ENCODE data around the gene DCUN1D2.

DNA sequence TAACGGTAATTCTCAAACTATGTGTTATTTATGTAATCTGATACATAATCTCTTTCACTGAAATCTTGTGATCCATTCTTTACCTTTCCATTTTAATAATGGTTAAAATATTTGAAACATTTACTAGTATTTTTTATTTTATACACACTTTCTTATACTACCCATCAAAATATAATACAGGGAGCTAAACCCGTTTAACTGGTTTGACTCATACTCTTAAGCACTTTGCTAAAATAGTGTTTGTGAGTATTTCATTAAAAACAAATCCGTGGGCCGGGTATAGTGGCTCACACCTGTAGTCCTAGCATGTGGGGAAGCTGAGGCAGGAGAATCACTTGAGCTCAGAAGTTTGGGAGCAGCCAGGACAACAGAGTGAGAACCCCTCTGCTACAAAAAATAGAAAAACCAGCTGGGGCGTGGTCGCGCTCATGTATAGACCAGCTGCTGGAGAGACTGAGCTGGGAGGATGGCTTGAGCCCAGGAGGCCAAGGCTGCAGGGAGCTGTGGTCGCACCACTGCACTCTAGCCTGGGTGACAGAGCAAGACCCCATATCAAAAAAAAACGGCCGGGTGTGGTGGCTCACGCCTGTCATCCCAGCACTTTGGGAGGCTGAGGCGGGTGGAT is 43.8 kb upstream of the DCUN1D2 start:
- TF ChIP-seq, protein P1, sequence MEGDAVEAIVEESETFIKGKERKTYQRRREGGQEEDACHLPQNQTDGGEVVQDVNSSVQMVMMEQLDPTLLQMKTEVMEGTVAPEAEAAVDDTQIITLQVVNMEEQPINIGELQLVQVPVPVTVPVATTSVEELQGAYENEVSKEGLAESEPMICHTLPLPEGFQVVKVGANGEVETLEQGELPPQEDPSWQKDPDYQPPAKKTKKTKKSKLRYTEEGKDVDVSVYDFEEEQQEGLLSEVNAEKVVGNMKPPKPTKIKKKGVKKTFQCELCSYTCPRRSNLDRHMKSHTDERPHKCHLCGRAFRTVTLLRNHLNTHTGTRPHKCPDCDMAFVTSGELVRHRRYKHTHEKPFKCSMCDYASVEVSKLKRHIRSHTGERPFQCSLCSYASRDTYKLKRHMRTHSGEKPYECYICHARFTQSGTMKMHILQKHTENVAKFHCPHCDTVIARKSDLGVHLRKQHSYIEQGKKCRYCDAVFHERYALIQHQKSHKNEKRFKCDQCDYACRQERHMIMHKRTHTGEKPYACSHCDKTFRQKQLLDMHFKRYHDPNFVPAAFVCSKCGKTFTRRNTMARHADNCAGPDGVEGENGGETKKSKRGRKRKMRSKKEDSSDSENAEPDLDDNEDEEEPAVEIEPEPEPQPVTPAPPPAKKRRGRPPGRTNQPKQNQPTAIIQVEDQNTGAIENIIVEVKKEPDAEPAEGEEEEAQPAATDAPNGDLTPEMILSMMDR (IDR thresholded peaks at IDR 0.05), result no peak
- no peak for TF ChIP-seq POLR2A (IDR thresholded peaks at IDR 0.05)

All from Peyer's patch (tissue), 4 donors.